ENCODE data around the gene MAMDC4.

Gene MAMDC4

GRCh38 chr9:136856541-136857141 is 4.5 kb downstream of the MAMDC4 start:
- TF ChIP-seq CTCF (IDR thresholded peaks at IDR 0.05): no peak

- TF ChIP-seq CTCF (IDR thresholded peaks at IDR 0.05): no peak
Observed at GRCh38 chr9:136857166-136857565, 5.0 kb downstream of the MAMDC4 start.

- no peak for TF ChIP-seq CTCF (IDR thresholded peaks at IDR 0.05)
Observed at GRCh38 chr9:136857581-136858412, 5.7 kb downstream of the MAMDC4 start.

GRCh38 chr9:136858452-136858843 is 6.3 kb downstream of the MAMDC4 start:
- no peak for TF ChIP-seq CTCF (IDR thresholded peaks at IDR 0.05)

GRCh38 chr9:136858844-136859757 is 7.0 kb downstream of the MAMDC4 start:
- TF ChIP-seq CTCF (IDR thresholded peaks at IDR 0.05): no peak

GRCh38 chr9:136860529-136860928 is 8.4 kb downstream of the MAMDC4 start:
- no peak for TF ChIP-seq CTCF (IDR thresholded peaks at IDR 0.05)
